ENCODE measurements around the gene CCDC61. TPM values are rescaled to one million over a fixed set of nuclear protein-coding genes. Genes with fewer than 3 reads are reported as not detected.

Gene CCDC61
- total RNA-seq, 1 experiment from 2014 or later, result 31.0 TPM

- TF ChIP-seq CTCF (IDR thresholded peaks at IDR 0.05; ENCODE audit: unreplicated experiment), result no peak
- H3K27me3 Mint-ChIP-seq (ENCODE audit: unreplicated experiment), result peaks cover 4% of the 10 kb centered on the region
- H3K4me3 Mint-ChIP-seq (ENCODE audit: low read depth, unreplicated experiment), result no peak overlapping the region
- H3K4me1 Mint-ChIP-seq (ENCODE audit: low read depth, unreplicated experiment), result peaks cover 7% of the 10 kb centered on the region
- no peak overlapping the region for H3K27ac Mint-ChIP-seq (ENCODE audit: unreplicated experiment)
- CTCF ChIA-PET, result interaction anchor here (0.8 kb wide), 1 partner anchor 56 kb away, joined by 3 read pairs; no protein-coding TSS in a partner anchor
- no TSS peak for BruUV-seq (replicated peaks)
- peaks cover 5% of the 10 kb centered on the region for H3K36me3 Mint-ChIP-seq (ENCODE audit: insufficient read depth, unreplicated experiment)
- DNase-seq, result no peak
- no peaks in the 10 kb centered on the region for H3K9me3 Mint-ChIP-seq (ENCODE audit: low read depth, unreplicated experiment)
- intact Hi-C loops (cut with micrococcal nuclease; ENCODE audit: unreplicated experiment), result loop anchor here (10.0 kb wide), 1 partner anchor 163 kb away; no protein-coding TSS in a partner anchor
These were observed 26.3 kb downstream of the CCDC61 start for GRCh38 chr19:46021531-46022041.

- H3K36me3 Mint-ChIP-seq (ENCODE audit: insufficient read depth, unreplicated experiment), result peaks cover 1% of the 10 kb centered on the region
- H3K4me3 Mint-ChIP-seq (ENCODE audit: low read depth, unreplicated experiment), result no peak overlapping the region
- H3K4me1 Mint-ChIP-seq (ENCODE audit: low read depth, unreplicated experiment), result peaks cover 2% of the 10 kb centered on the region
- BruUV-seq (replicated peaks), result no TSS peak
- H3K9me3 Mint-ChIP-seq (ENCODE audit: low read depth, unreplicated experiment), result no peaks in the 10 kb centered on the region
- TF ChIP-seq CTCF (IDR thresholded peaks at IDR 0.05; ENCODE audit: unreplicated experiment), result no peak
- DNase-seq, result no peak
- no peaks in the 10 kb centered on the region for H3K27me3 Mint-ChIP-seq (ENCODE audit: unreplicated experiment)
- intact Hi-C loops (cut with micrococcal nuclease; ENCODE audit: unreplicated experiment), result loop anchor here (10.0 kb wide), 1 partner anchor 163 kb away; no protein-coding TSS in a partner anchor
- CTCF ChIA-PET, result no interaction called here
- no peak overlapping the region for H3K27ac Mint-ChIP-seq (ENCODE audit: unreplicated experiment)
These were observed 26.8 kb downstream of the CCDC61 start for GRCh38 chr19:46022061-46022430.

GRCh38 chr19:46022431-46023310, 27.4 kb downstream of the CCDC61 start, which contains the start of gene PGLYRP1:
TSS of gene PGLYRP1 (minus strand) at chr19:46023053. CDS start at chr19:46023021, 32 bp downstream.
- Mint-ChIP-seq H3K4me3 (ENCODE audit: low read depth, unreplicated experiment) (no peak within 1 kb of the TSS), H3K27ac (ENCODE audit: unreplicated experiment) (no peak within 1 kb of the TSS), H3K4me1 (ENCODE audit: low read depth, unreplicated experiment) (no peaks in the 10 kb centered on the region), H3K36me3 (ENCODE audit: insufficient read depth, unreplicated experiment) (no peaks in the 10 kb centered on the region), H3K27me3 (ENCODE audit: unreplicated experiment) (no peaks in the 10 kb centered on the region), H3K9me3 (ENCODE audit: low read depth, unreplicated experiment) (no peaks in the 10 kb centered on the region)
- intact Hi-C loops (cut with micrococcal nuclease; ENCODE audit: unreplicated experiment), result loop anchor here (10.0 kb wide), 1 partner anchor 162 kb away; no protein-coding TSS in a partner anchor
- no peak for DNase-seq
- TF ChIP-seq CTCF (IDR thresholded peaks at IDR 0.05; ENCODE audit: unreplicated experiment), result no peak
- no TSS peak for BruUV-seq (replicated peaks)
- CTCF ChIA-PET, result no interaction called here

GRCh38 chr19:46023311-46023779, 28.1 kb downstream of the CCDC61 start:
- no peaks in the 10 kb centered on the region for H3K27me3 Mint-ChIP-seq (ENCODE audit: unreplicated experiment)
- H3K4me1 Mint-ChIP-seq (ENCODE audit: low read depth, unreplicated experiment), result no peaks in the 10 kb centered on the region
- no TSS peak for BruUV-seq (replicated peaks)
- TF ChIP-seq CTCF (IDR thresholded peaks at IDR 0.05; ENCODE audit: unreplicated experiment), result no peak
- intact Hi-C loops (cut with micrococcal nuclease; ENCODE audit: unreplicated experiment), result loop anchor here (10.0 kb wide), 1 partner anchor 161 kb away; no protein-coding TSS in a partner anchor
- H3K4me3 Mint-ChIP-seq (ENCODE audit: low read depth, unreplicated experiment), result no peak overlapping the region
- H3K36me3 Mint-ChIP-seq (ENCODE audit: insufficient read depth, unreplicated experiment), result no peaks in the 10 kb centered on the region
- no peak for DNase-seq
- no peaks in the 10 kb centered on the region for H3K9me3 Mint-ChIP-seq (ENCODE audit: low read depth, unreplicated experiment)
- no peak overlapping the region for H3K27ac Mint-ChIP-seq (ENCODE audit: unreplicated experiment)
- CTCF ChIA-PET, result no interaction called here

Measured in Calu3 (cell line).